GM10847 (cell line): ENCODE data around the gene SYNPO2L.

Experiments used
- POLR2A ChIP-seq: IDR thresholded peaks from 2 replicates; pipeline ENCODE4 v1.6.1; 2011; ENCODE audit not compliant: insufficient read length; ENCODE audit errors: extremely low read depth

The SYNPO2L gene

GRCh38 chr10:73644015-73644743, 11.7 kb downstream of the SYNPO2L start:
- no peak for TF ChIP-seq POLR2A

- no peak for TF ChIP-seq POLR2A
These were observed 12.5 kb downstream of the SYNPO2L start for GRCh38 chr10:73643362-73643761.

GRCh38 chr10:73641328-73642060, 14.3 kb downstream of the SYNPO2L start, which contains the start of gene MYOZ1:
Gene MYOZ1, minus strand, starts transcription at chr10:73641474. Its CDS starts 1,457 bp downstream, at chr10:73640017.
- no peak for TF ChIP-seq POLR2A

- TF ChIP-seq POLR2A: no peak
These were observed 16.5 kb downstream of the SYNPO2L start for GRCh38 chr10:73639286-73639685.

- no peak for TF ChIP-seq POLR2A
These were observed 20.0 kb downstream of the SYNPO2L start for GRCh38 chr10:73635781-73636180.

- no peak for TF ChIP-seq POLR2A
These were observed 21.4 kb downstream of the SYNPO2L start for GRCh38 chr10:73634421-73634820.

GRCh38 chr10:73629165-73629564, 26.7 kb downstream of the SYNPO2L start:
- no peak for TF ChIP-seq POLR2A

- no peak for TF ChIP-seq POLR2A
These were observed 27.4 kb downstream of the SYNPO2L start for GRCh38 chr10:73628405-73628804.

- no peak for TF ChIP-seq POLR2A
These were observed 28.5 kb downstream of the SYNPO2L start for GRCh38 chr10:73627300-73627699.

- peak; percentile 75 for TF ChIP-seq POLR2A
These were observed 29.7 kb downstream of the SYNPO2L start for GRCh38 chr10:73625884-73626752.

GRCh38 chr10:73625004-73625883, 30.6 kb downstream of the SYNPO2L start:
- TF ChIP-seq POLR2A: no peak

GRCh38 chr10:73623056-73623455, 32.8 kb downstream of the SYNPO2L start:
- TF ChIP-seq POLR2A: no peak

- no peak for TF ChIP-seq POLR2A
These were observed 41.1 kb downstream of the SYNPO2L start for GRCh38 chr10:73614720-73615119.

- no peak for TF ChIP-seq POLR2A
These were observed 46.7 kb downstream of the SYNPO2L start for GRCh38 chr10:73609116-73609515.

GRCh38 chr10:73601486-73601921, 54.3 kb downstream of the SYNPO2L start:
- TF ChIP-seq POLR2A: no peak

- TF ChIP-seq POLR2A: no peak
These were observed 58.5 kb downstream of the SYNPO2L start for GRCh38 chr10:73597346-73597745.
